GM19324 (cell line): ENCODE measurements around the gene PRPF6.

ENCODE experiments used
- ATAC-seq: cut with Tn5 transposase; IDR thresholded peaks from one replicate; pipeline ENCODE4 v1.9.1; 2021; ENCODE audit warnings: mild to moderate bottlenecking, moderate library complexity; ENCODE audit not compliant: unreplicated experiment, low FRiP score

Gene PRPF6

GRCh38 chr20:63980806-63981728 is at the start of gene PRPF6:
Gene PRPF6 (plus strand): TSS chr20:63981132. CDS start chr20:63981246, 114 bp downstream.
- peak; percentile 71 for ATAC-seq

GRCh38 chr20:63931735-63932134 is 49.2 kb upstream of the PRPF6 start:
- ATAC-seq = no peak

- no peak for ATAC-seq
These were observed 48.2 kb upstream of the PRPF6 start for GRCh38 chr20:63932606-63933160.

- no peak for ATAC-seq
These were observed 47.3 kb upstream of the PRPF6 start for GRCh38 chr20:63933646-63934045.

- no peak for ATAC-seq
These were observed 46.5 kb upstream of the PRPF6 start for GRCh38 chr20:63934271-63935068.

- no peak for ATAC-seq
These were observed 45.5 kb upstream of the PRPF6 start for GRCh38 chr20:63935447-63935846.

- no peak for ATAC-seq
These were observed 43.3 kb upstream of the PRPF6 start for GRCh38 chr20:63937596-63937995.

GRCh38 chr20:63939061-63939935 is 41.6 kb upstream of the PRPF6 start:
- ATAC-seq = no peak

GRCh38 chr20:63940071-63940471 is 40.9 kb upstream of the PRPF6 start:
- ATAC-seq = no peak

GRCh38 chr20:63940472-63941266 is 40.3 kb upstream of the PRPF6 start:
- ATAC-seq = no peak

GRCh38 chr20:63941282-63942081 is 39.5 kb upstream of the PRPF6 start:
- ATAC-seq = no peak

GRCh38 chr20:63942250-63942951 is 38.5 kb upstream of the PRPF6 start:
- ATAC-seq = no peak

GRCh38 chr20:63942969-63943807 is 37.7 kb upstream of the PRPF6 start:
- ATAC-seq = no peak

- ATAC-seq = no peak
These were observed 37.2 kb upstream of the PRPF6 start for GRCh38 chr20:63943808-63944077.

GRCh38 chr20:63944078-63944941 is 36.6 kb upstream of the PRPF6 start:
- ATAC-seq = no peak

- no peak for ATAC-seq
These were observed 35.8 kb upstream of the PRPF6 start for GRCh38 chr20:63945031-63945658.
